GM21360 (cell line): Measurements from ENCODE around the gene SCLT1.

Experiments
- ATAC-seq: cut with Tn5 transposase; IDR thresholded peaks from one replicate; pipeline ENCODE4 v1.9.1; 2021; ENCODE audit warnings: mild to moderate bottlenecking, moderate library complexity; ENCODE audit not compliant: unreplicated experiment

SCLT1 gene

GRCh38 chr4:128847082-128847724 lies 246.1 kb downstream of the SCLT1 start:
- ATAC-seq: no peak

GRCh38 chr4:128846063-128846462 lies 247.3 kb downstream of the SCLT1 start:
- ATAC-seq: no peak

GRCh38 chr4:128844931-128845330 lies 248.4 kb downstream of the SCLT1 start:
- ATAC-seq: no peak

- ATAC-seq: no peak
These were observed 251.9 kb downstream of the SCLT1 start for GRCh38 chr4:128841402-128841801.

- no peak for ATAC-seq
These were observed 252.5 kb downstream of the SCLT1 start for GRCh38 chr4:128840711-128841318.

GRCh38 chr4:128837679-128838078 lies 255.7 kb downstream of the SCLT1 start:
- no peak for ATAC-seq

GRCh38 chr4:128837198-128837597 lies 256.1 kb downstream of the SCLT1 start:
- ATAC-seq: no peak

GRCh38 chr4:128835498-128836222 lies 257.7 kb downstream of the SCLT1 start:
- ATAC-seq: no peak
